Stimulated activated CD8-positive, alpha-beta memory T cell treated with anti-CD3 and anti-CD28 coated beads, Interleukin-7, amount 100 ng/mL, for 1 hour (primary cell): ENCODE results near the gene ZRANB1.
"Not testable (repeated sequence)": the region's sequence is repeated elsewhere in the genome, so short reads cannot be mapped to it uniquely, and the experiment has no call there.

ENCODE experiments used
- DNase-seq, 2 donors: peaks; one replicate each; pipeline ENCODE4 v3.0.0-alpha.2; 2020; ENCODE audit warnings: low read depth in 2 of 2

Gene ZRANB1

GRCh38 chr10:124941823-124942222 lies at the start of gene ZRANB1:
Gene ZRANB1 (plus strand): TSS chr10:124942123. CDS start chr10:124942494, 371 bp downstream.
- DNase-seq, result no peak

GRCh38 chr10:124892905-124893304 lies 49.0 kb upstream of the ZRANB1 start:
- DNase-seq, result no peak

DNA sequence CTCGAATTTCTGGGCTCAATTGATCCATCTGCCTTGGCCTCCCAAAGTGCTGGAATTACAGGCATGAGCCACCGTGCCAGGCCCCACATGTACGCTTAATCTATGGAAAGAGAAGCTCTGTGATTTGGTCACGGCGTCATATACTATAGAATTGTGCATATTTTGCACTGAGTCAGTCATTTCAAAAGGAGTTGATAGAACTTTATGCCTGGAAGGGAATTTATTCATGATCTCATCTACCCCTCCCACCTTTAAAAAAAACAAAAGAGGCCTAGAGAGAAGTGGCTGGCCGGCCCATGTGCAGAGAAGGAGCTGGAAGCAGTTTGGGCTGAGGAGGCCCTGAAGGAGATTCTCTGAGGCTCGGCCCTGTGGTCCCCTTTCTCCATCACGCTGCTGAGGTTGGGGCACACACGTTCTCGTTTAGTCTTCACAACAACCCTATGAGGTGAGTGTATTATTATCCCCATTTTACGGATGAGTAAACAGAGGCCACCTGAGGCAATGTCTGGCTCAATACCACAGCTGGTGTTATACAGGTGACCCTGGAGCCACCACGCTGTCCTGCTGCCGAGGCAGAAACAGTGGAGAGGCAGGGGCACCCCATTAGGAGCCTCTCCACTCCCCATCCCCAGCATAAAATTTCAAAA lies 47.2 kb upstream of the ZRANB1 start:
- no peak for DNase-seq

DNA sequence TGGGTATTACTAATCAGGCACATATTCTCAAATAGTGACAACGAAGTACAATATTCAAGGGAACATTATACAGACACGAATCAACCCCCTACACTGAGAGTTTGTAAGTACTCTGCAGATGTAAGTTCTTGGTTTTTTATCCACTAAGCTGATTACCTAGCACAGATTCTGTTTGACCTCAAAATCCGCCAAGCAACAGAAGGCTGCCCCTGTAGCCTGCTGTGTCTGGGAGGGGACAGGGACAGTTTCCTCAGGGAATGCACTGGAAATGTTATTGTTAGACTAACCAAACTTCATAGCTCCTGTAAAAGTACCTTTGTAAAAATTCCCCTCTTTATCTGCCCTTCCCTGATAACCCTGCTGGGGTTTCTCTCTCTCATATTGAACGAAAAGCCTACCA lies 45.2 kb upstream of the ZRANB1 start:
- DNase-seq, result no peak

GRCh38 chr10:124898471-124898870 lies 43.5 kb upstream of the ZRANB1 start:
- DNase-seq, result no peak

- no peak for DNase-seq
These were observed 42.8 kb upstream of the ZRANB1 start for GRCh38 chr10:124899151-124899550.

DNA sequence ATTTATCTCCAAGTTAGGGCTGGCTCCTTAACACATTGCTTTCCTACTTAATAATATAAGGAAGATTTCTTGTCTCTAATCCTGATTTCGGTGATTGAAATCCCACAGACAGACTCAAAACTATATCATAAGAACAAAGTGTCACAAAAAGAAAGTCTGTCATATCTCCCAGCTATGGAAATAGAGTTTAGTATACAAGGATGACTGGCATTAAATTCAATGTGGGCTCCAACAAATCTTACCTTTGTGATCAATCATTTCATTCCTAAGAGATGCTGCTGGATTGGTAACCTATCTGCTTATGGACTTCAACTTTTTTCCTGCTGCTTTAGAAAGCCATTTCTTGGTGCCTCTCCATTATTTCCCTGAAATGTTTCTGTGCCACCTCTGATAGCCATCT lies 39.5 kb upstream of the ZRANB1 start:
- no peak for DNase-seq

- no peak for DNase-seq
These were observed 38.8 kb upstream of the ZRANB1 start for GRCh38 chr10:124903111-124903510.

DNA sequence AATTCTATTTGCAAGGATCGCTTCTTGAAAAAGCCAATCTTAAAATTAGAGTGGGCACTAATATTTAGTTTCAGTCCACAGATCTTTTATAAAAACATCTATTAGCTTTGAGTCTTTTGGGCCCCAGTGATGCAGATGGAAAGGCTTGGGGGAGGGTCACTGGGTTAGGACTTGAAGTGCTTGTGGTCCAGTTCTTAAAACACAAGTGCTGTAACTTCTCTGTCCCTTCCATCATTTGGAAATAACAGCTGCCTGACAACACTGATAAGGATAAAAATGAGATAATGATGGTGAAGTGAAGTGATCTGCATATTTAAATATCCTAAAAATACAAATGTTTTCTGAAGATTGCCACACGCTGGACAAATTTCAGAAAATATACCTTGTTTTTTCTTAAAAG lies 37.1 kb upstream of the ZRANB1 start:
- no peak for DNase-seq

GRCh38 chr10:124906551-124907001 lies 35.3 kb upstream of the ZRANB1 start:
- no peak for DNase-seq

DNA sequence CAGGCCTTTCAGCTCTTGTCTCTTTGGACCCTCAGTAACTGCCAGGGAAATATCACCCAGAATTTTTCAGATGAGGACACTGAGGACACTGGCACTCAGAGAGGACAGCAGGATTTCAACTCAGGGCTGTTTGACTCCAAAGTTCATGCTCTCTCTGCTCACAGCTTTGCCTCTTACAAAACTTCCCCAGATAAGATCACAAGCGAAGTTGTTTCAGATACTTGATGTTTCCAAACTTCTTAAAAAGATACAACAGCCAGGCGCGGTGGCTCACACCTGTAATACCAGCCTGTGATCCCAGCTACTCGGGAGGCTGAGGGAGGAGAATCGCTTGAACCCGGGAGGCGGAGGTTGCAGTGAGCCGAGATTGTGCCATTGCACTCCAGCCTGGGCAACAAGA lies 32.4 kb upstream of the ZRANB1 start:
- no peak for DNase-seq

DNA sequence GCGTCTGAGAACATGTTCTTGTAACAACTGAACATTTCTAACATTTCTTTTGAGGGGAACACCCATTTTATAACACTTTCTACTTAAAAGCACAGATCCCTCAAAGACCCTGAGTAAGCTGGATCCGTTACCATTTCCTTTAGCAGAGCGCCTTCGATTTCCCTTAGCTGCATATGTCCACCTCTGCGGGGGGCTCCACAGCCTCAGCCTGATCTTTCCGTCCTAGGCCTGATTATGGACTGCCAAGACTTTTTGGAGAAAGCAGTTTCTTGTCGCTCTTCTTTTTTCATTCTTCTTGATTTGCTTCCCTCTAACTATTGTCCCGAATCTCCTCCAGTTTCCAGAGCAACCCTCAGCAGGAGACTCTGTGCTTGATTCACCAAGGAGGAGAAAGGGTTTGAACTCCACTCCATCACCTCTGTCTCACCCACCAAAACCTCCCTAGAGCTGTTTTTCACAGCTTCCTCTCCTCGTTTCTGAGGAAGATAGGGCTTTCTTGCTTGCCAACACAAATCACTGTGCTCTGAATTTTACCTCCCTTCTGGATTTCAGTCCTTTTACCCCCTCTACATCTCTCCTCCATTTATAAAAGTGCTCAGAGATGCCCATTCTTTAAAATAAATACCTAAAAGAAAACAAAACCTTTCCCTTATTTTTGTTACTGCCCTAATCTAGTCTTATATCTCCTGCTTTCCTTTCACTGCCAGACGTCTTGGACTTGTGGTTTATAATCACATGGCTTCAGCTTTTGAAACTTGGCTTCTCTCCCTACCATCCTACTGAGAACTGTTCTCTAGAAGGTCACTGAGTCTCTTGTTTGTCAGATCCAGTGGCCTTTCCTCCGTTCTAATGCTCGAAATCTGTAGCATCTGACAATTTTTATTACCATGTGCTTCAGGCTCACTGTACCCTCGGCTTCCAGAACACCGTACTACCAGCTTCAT lies 30.5 kb upstream of the ZRANB1 start:
- DNase-seq, result no peak

GRCh38 chr10:124912101-124912886 lies 29.6 kb upstream of the ZRANB1 start:
- no peak for DNase-seq

DNA sequence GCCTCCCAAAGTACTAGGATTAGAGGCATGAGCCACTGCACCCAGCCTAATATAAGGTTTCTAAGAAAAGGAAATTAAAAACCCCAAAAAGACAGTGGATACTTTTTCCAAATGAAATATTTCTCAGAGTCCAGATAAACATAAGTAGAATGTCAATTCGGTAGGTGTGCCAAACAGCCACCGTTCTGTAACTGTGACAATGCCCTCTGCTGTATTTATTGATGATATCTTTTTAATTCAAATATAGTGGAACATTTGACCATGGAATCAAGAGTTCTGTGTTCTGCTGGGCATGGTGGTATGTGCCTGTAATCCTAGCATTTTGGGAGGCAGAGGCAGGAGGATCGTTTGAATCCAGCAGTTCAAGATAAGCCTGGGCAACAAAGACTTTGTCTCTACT lies 28.8 kb upstream of the ZRANB1 start:
- DNase-seq, result no peak

GRCh38 chr10:124914398-124914797 lies 27.5 kb upstream of the ZRANB1 start:
- not testable (repeated sequence) for DNase-seq

- no peak for DNase-seq
These were observed 25.8 kb upstream of the ZRANB1 start for GRCh38 chr10:124916098-124916584.

GRCh38 chr10:124916585-124917427 lies 25.1 kb upstream of the ZRANB1 start:
- peak; percentile 93 to 94 for DNase-seq

DNA sequence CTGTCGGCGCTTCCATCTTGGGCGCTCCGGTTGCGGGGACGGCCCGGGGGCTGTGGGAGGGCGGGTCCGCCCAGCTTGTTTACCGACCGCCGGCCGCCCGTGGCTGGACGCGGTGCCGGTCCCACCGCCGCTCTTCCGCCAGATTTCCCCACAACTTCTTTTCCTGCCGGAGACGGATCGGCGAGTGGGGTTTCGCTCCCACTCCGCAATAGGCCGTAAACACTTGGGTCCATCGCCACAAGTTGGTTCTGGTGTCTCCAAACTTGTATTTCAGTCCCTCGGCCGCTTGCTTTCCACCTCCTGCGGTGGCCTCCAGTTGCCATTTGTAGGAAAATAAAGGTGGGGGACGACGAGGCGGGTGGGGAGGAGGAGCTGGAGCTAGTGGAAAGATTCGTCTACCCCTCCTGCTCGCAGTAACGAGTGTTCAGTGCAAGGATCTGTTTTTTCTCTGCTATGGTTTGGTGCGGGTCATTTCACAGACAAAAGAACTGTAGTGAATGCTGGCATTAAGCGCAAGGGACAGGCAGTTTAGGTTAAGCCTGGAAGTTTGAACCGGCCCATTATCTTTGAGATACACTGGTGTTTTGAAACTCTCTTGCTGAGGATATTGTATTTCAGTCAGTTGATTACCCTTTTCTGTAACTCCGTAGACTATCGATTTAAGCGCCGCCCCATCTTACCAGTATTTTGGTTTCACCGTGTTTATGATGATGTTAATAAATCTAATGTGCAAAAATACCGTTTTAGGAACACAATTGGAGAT lies 24.3 kb upstream of the ZRANB1 start:
- DNase-seq, result peak; percentile 2 to 21

- no peak for DNase-seq
These were observed 23.6 kb upstream of the ZRANB1 start for GRCh38 chr10:124918191-124918830.

- no peak for DNase-seq
These were observed 23.0 kb upstream of the ZRANB1 start for GRCh38 chr10:124918906-124919305.
